Measurements from ENCODE around the gene YWHAB.

DNA sequence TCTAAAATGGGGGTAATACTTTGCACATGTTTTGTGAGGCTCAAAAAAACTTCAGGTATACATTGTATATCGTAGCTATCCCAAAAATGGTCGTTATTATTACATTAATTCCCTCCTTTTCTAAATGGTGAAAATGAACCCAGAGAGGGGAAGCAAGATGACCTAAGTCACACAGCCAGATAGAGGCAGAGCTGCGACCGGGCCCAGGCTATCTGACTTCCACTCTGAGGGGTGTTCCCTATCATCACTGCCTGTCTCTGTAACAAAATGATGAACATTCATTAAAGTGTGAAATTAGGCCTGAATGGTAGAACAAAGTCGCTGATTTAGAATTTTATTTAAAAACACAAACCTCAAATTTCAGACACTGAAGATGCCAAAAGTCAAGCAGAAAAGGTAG, 46.0 kb upstream of the YWHAB start:
- TF ChIP-seq, protein P1, sequence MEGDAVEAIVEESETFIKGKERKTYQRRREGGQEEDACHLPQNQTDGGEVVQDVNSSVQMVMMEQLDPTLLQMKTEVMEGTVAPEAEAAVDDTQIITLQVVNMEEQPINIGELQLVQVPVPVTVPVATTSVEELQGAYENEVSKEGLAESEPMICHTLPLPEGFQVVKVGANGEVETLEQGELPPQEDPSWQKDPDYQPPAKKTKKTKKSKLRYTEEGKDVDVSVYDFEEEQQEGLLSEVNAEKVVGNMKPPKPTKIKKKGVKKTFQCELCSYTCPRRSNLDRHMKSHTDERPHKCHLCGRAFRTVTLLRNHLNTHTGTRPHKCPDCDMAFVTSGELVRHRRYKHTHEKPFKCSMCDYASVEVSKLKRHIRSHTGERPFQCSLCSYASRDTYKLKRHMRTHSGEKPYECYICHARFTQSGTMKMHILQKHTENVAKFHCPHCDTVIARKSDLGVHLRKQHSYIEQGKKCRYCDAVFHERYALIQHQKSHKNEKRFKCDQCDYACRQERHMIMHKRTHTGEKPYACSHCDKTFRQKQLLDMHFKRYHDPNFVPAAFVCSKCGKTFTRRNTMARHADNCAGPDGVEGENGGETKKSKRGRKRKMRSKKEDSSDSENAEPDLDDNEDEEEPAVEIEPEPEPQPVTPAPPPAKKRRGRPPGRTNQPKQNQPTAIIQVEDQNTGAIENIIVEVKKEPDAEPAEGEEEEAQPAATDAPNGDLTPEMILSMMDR (IDR thresholded peaks at IDR 0.05): no peak
- TF ChIP-seq POLR2A (IDR thresholded peaks at IDR 0.05): no peak
